GM18868 (cell line): Measurements from ENCODE around the gene ZNF664.
A peak's percentile ranks its signal among the peaks of the same experiment; 100 is the strongest.

ENCODE experiments used
- ATAC-seq: cut with Tn5 transposase; IDR thresholded peaks from one replicate; pipeline ENCODE4 v1.9.1; 2021; ENCODE audit warnings: mild to moderate bottlenecking, moderate library complexity; ENCODE audit not compliant: unreplicated experiment

Gene ZNF664

DNA sequence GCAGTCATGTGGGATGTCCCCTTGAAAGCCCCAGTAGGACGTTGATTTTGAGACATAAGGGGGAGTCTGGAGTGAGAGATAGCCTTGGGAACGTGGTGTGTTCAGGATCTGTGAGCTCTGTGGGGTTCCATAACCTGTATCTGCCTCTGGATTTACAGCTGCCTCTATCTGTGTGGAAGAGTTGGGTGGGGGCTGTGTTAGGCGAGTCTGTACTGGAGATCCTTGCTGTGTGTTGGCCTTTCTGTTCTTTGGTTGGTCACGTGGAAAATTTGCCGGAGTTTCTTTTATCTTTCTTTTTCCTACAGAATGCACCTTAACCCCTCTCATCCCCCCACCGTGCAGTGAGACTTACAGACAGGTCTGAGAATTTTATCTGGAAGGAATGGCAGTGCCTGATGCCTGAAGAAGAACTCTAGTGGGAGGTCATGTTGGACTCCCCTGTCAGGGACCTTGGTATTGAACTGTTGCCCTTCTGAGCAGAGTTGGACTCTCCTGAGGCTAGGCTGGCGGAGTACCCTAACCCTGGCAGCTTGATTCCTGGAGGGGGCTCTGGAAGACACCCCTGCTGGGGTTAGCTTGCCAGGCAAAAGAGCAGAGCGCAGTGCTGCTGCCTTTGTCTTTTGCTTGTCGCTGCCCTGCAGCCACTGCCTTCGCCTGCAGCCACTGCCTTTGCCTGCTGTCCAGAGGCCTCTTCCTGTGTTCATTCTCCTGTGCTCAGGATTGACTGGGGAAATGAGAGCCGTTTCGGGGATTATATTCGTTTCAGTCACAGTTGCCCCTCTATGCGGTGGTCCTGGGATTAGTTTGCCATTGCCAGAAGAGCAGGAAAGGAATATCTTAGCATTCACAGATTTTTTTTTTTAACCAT, 34.1 kb downstream of the ZNF664 start:
- ATAC-seq, result no peak

DNA sequence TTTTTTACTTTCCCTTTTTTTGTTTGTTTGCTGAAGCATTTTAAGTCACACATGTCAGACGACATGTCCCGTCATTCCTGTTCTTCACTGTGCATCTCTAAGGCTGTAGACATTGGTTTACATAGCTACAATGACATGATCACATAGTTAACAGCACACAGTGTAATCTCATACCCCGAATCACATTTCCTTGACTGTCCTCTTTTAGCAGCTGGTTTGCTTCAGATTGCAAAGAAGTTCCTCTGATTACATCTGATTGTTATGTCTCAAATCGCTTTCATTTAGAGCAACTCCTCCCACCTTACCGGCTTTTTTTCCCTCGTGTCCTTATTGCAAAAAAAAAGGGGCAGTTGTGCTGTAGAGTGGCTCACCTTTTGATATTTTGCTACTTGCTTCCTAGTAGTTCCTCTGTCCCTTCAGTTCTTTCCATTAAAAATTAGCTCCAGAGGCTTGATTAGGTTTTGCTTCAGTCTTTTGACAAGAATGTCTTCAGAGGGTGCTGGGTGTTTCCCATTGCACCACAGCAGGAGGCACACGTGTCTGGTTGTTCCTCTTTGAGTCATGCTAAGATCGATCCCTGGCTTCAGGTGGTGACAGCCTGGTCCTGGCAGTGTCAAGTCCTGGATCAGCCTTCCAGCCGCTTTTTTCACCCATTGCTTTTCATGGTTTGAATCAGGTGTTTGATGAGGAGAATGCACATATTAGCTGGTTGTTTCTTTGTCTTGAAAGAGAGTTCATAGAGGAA, 35.0 kb downstream of the ZNF664 start:
- ATAC-seq, result peak; percentile 52

DNA sequence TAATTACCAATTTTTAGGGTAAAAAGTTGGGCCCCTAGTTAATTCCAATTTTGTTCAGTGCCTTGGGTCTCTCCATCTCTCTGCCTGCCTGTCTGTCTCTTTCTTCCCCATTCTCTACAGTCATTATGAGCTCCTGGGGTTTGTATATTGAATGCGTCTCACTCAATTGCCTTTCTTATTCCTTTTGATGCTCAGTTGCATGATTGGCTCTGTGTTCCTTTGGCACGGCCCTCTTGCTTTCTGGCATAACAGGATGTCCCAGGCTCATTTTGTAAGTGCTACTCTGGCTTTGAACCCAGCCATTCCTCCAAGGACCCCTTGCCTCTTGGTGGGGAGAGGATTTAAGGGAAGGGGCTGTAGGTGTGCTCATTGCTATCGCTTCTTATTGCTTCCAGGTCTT, 35.6 kb downstream of the ZNF664 start:
- ATAC-seq, result no peak

DNA sequence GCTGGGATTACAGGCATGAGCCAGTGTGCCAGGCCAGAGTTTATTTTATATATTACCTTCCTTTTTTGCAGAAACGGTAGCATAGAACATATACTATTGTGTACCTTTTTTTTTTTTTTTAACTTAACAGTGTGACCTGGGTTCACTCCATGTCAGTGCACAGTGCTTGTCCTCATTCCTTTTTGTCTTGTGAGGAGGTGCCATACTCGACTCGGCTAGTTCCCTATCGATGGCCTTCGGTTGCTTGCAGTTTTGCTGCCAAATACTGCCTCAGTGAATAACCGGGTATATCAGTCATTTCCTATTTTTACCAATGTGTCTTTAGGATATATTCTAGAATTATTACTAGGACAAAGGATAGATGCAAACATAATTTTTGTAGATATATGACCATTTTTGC, 36.8 kb downstream of the ZNF664 start:
- no peak for ATAC-seq

DNA sequence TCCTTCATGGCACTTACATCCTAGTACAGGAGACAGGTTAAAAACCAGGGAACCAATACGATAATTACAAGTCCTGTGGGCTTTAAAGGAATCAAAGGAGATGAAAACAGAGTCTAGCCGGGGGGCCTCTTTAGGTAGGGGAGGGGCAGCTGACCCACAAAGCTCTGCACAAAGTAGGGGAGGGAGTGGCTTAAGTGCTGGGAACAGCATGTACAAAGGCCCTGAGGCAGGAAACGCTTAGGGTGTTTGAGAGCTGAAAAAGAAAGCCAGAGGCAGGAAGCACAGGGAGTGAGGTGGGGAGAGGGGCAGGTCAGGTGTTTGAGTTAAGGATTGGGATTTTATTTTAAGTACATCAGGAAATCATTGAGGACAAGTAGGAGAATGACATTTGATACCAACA, 37.7 kb downstream of the ZNF664 start:
- ATAC-seq, result no peak

DNA sequence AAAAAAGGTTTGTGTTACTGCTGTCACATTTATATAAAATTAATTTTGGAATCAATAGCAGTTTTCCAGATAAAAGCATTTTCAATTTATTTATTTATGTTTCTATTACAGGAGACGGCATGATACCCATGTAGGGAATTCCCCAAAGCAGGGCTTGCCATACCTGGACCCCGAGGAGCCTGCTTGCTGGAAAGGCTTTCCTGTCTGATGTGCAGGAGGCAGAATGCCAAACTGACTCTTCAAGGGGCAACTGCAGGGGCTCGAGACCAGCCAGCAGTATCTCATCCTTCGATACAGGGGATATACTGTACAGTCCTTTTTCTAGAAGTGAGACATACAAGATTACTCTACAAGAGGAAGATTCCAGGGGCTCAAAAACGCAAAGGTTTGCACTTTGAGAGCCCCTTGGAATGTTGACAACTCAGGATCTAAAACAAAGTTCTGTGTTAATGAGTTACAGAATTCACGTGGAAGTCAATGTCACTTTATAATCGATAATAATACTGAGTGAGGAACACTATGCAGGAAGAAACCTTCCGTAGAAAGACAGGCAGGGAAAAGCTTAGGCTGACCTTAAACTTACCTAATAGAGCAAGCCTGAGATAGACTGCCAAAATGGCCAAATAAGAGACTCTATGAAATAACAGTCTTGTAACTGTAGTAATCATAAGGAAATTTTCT, 38.6 kb downstream of the ZNF664 start:
- no peak for ATAC-seq

DNA sequence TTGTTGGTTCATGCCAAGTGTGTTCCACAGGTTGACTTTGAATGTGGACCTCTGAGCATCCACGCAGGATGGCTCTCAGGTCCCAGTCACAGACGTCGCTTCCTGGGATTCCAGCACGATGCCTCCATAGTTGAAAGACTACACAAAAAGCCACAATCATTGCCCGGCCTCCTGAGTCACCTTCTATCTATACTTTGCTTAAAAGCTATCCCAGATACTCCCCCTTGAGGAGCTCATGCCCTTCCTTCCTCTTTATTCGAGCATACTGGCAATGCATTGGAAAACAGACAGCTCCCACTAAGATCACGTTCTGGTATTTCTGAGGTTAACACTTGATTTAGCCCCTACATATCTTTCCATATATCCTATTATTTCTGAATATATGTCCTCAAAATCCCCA, 40.1 kb downstream of the ZNF664 start:
- ATAC-seq, result no peak

DNA sequence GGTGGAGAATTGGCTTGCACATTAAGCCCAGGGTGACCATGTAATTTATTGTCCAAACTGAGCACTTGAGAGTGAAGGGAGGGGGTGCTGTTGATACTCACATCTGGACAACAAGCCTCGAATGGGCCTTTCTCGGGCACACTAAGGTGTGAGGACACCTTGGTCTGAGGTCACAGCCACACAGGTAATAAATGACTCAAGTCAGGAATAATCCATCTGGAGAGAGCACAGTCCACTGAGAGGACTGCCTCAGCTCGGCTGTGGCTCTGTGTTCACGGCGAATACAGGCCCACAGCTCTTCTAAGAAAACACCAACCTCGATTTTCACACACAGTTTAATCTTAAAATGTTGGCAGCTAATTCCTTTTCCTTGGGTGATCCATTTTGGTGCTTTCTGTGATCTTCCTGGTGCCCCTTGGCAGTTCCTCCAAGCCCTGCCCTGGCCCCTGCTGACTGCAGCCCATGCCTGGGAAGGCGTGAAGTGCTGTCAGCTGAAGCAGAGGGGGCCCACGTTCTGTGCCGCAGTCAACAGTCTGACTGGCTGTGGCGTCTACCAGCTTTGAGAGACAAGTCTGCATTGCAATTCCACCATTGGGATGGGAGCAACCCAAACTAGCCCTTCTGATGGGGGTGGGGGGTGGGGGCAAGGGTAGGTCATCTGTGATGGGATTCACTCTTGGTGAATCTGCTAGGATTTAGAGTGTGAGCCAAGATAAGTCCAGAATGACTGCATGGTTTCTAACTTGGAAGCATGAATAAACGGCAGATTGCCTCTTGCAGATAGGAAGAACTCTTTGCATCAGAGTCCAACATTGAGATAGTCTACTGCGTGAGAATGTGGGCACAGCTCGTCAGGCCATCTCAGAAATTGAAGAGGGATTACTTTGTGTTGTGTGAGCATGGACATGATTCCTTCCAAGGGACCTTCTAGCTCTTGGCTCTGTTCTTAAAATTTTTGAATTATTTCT, 42.8 kb downstream of the ZNF664 start:
- no peak for ATAC-seq

DNA sequence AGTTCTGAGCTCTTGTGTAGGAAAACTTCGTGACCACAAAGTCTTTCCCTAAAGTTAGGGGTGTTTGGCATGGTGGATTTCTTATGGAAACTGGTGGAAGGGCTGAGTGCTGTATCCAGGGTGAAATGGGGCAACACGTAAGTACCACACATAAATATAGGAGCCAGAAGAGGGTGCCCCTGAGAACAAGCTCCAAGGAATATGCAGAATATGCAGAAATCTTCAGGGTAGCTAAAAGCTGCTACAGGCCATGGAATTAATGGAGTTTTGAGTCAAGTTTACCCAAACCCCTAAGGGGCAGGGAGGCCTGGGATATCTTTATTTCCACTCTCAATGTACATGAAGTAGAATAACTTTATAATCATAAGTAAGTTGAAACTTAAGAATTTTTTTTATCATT, 44.0 kb downstream of the ZNF664 start:
- no peak for ATAC-seq

DNA sequence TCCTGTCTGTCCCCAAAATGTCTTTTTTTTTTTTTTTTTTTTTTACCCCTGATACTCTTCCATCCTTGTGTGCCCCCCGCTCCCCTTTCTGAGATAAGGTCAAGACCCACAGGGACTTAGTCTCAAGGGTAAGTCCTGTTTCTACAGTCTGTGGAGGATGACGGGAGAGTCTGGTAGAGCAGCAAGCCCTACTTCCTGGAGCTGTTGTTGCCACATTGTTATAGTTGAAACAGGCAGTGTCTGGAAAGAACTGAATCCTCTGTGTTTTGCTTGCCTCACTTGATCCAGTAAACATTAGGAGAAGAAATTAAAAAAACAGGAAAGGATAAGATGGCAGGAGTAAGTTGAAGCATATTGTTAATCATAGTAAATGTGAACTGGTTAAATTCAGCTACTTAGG, 45.5 kb downstream of the ZNF664 start:
- ATAC-seq, result no peak

DNA sequence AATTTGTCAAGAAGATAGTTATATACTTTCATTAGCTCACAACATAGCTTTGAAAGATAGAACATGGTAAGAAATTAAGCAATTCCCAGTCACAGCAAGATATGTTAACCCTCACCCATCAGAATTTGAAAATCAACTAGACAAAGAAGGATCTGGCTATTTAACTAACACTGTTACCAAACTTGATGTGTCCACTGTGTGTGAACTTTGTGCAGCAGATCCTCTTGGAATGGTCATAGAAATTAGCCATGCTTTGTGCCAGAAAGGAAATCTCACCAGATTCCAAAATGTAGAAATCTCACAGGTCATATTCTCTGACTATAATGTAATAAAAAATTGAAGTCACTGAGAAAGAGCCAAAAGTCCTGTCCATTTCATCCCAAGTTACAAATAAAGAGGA, 46.1 kb downstream of the ZNF664 start:
- ATAC-seq, result no peak

DNA sequence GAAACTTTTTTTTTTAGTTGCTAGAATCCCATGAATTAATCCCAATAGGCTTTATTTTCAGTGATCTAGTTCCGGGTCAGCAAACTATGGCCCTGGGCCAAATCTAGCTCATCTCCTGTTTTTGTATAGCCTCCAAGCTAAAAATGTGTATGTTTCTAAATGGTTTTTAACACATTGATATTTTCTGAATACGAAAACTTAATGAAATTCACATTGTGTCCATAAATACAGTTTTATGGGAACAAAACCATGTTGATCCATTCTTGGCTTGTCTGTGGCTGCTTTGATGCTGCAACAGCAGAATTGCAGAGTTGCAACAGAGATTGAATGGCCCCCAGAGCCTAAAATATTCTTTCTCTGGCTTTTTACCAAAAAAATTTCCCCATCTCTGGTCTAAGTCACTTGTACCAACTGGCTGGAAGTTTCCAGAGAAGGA, 47.5 kb downstream of the ZNF664 start:
- ATAC-seq, result no peak

DNA sequence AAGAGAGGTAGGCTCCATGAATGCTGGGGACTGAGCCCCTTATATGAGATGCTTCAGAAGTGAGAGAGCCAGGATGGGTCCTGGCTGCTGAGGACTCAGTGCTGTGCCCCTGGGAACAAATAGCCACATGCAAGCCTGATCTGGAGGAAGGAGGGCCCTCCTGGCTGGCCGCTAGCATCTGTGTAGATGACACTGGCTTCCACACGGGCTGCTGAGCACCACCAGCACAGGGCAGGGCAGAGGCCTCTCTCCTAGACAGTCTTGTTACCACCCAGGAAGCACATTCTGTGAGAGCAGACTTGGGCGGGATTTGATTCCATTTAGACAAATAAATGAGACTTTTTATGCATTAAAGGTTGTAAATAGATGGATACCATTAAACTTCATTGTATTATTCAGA, 48.0 kb downstream of the ZNF664 start:
- ATAC-seq, result no peak

DNA sequence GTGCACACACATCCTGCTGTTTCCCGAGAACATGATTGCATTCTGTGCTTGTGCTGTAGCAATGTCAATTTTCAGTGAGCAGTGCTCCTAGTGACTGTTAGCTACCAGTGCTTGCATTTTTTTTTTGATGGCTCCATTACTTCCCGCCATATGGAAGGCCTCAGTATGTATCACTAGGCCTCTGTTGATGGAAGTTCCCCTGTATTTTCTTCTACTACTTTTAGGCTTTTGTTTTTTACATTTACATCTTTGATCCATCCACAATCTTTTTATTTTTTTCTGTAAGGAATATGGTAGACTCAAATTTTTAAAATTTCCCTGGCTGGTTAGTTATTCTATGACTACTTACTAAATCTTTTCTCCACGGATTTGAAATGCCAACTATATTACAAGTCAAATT, 49.1 kb downstream of the ZNF664 start:
- ATAC-seq, result no peak

DNA sequence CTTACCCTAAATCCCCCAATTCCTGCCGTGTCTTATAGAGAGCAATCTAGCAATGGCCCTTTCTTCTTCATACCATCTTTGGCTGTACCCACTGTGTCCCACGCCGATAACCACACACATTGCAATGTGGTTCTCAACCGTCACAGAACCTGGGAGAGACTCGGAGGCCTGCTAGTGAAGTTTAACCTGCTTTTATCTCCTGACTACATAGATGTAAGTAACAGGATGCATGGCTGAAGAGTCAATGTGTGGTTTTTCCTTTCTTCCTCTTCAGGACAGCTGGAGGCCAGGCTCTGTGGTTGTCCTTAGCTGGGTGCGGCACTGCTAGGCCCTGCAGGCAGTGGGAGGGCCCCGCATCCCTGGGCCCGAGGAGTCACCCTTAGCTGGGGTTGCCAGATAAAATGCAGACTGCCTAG, 51.3 kb downstream of the ZNF664 start:
- ATAC-seq, result no peak

DNA sequence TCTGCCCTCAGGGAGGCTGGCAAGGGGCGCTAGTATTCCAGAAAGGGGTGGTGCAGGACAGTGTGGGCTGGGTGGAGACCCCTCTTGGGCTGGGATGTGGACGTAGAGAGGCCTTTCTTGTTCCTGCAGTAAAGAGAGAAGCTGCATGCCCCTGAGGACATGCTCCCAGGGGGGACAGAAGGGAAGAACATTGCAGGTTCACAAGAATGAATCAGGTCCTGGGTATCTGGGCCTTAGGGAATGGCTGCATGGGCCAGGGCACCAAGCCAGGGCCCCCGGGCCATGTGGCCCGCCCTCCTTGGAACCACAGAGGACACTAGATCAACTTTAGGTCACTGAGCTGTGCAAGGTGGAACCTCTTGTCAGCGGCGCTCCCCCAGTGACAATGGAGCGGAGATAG, 51.8 kb downstream of the ZNF664 start:
- ATAC-seq, result no peak

DNA sequence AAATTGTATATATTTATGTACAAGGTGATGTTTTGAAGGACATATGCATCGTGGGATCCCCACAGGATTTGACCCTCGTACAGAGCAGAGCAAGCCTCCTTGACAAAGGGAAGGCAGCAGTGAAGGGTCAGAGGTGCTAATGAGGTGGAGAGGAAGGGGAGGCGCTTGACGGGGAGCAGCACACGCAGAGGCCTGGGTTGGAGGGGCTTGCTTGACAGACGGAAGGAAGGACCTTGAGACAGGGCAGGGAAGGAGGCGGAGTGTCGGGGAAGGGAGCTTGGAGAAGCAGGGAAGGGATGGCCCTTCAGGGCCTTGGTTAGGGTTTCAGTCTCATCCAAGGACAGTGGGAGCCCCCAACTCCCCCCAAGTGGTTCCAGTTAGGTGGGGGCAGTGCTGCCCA, 52.6 kb downstream of the ZNF664 start:
- ATAC-seq, result no peak

DNA sequence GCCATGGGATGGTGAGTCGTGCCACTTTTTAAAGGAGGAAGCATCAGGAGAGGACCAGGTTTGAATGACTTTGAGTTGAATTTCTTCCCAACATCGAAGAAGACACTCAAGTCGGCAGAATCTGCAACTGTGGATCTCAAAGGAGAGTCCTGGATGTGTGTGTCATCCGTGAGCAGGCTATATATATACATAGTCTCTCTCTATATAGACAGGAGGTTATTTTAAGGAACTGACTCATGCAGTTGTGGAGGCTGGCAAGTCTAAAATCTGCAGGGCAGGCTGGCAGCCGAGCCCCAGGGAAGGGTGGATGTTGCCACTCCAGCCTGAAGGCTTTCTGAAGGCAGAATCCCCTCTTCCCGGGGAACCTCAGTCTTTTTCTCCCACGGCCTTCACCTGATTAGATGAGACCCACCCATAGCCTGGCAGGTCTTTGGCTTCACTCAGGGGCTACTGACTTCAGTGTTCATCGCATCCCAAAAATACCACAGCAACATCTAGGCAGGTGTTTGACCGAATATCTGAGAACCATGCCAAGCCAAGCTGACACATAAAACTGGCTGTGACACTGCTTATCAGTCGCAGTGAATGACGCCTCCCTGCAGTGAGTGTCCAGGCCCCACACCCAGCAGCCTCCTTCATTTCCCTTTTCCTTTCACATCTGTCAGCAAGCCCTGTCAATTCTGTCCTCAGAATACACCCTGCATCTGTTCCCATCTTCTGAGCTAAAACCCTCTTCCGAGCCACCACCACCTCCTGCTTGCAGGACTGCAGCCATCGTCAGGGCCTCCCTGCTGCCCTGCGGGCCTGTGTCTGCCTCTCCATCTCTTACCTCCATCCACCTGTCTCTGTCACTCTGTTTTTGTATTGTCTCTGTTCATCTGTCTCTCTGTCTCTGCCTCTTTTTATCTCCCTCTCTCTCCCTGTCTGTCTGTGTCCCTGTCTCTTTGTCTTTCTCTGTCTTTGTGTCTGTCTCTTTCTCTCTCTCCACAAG, 54.0 kb downstream of the ZNF664 start:
- no peak for ATAC-seq
